Keratinocyte (primary cell): Measurements from ENCODE around the gene GSKIP. TPM values are rescaled to one million over a fixed set of nuclear protein-coding genes. Genes with fewer than 3 reads are reported as not detected.

Experiments used
- DNase-seq: peaks from one replicate; pipeline ENCODE4 v3.0.0-alpha.2; 2011; ENCODE audit warnings: low read depth, missing footprints, low spot score
- FAIRE-seq: peaks from 2 replicates; lab custom pipeline; 2011; peaks lifted over from hg19 to GRCh38; lab: Jason Lieb, UNC
- H2AFZ ChIP-seq: 2 replicates; pipeline ENCODE4 v1.6.0; 2012; ENCODE audit warnings: low read length, control low read depth, inconsistent platforms; ENCODE audit not compliant: control insufficient read depth
- H3K27ac ChIP-seq: 2 replicates; pipeline ENCODE4 v1.5.1; 2011; ENCODE audit warnings: low read length; ENCODE audit not compliant: control insufficient read depth, insufficient read depth
- H3K27me3 ChIP-seq: 3 replicates; pipeline ENCODE4 v1.6.0; 2011; ENCODE audit warnings: low read length; ENCODE audit not compliant: control insufficient read depth, insufficient read depth; ENCODE audit errors: extremely low read depth
- H3K36me3 ChIP-seq, 2 experiments: 2 replicates in 1 of 2; 3 replicates in 1 of 2; pipeline ENCODE4 v1.5.1; 2011; ENCODE audit warnings: low read length in 2 of 2, mild to moderate bottlenecking in 1 of 2; ENCODE audit not compliant: control insufficient read depth in 2 of 2, insufficient read depth in 2 of 2; ENCODE audit errors: extremely low read depth in 1 of 2
- H3K4me1 ChIP-seq: 3 replicates; pipeline ENCODE4 v1.5.1; 2011; ENCODE audit warnings: low read length; ENCODE audit not compliant: control insufficient read depth, insufficient read depth; ENCODE audit errors: extremely low read depth
- H3K4me2 ChIP-seq: 3 replicates; pipeline ENCODE4 v1.6.0; 2011; ENCODE audit warnings: low read depth, low read length; ENCODE audit not compliant: control insufficient read depth, insufficient read depth; ENCODE audit errors: extremely low read depth
- H3K4me3 ChIP-seq, 3 experiments: fragments of 200-600 bp in 1 of 3; sonication (generic) in 1 of 3; 2 replicates in 2 of 3; 3 replicates in 1 of 3; pipeline ENCODE4 v1.5.1; 2011 to 2016; ENCODE audit warnings: low read length in 3 of 3, mild to moderate bottlenecking in 3 of 3, control low read depth in 2 of 3, inconsistent platforms in 1 of 3, low read depth in 1 of 3, mixed read lengths in 1 of 3, mixed run types in 1 of 3, moderate library complexity in 1 of 3; ENCODE audit not compliant: control insufficient read depth in 2 of 3, insufficient read depth in 2 of 3; ENCODE audit errors: extremely low read depth in 1 of 3
- H3K79me2 ChIP-seq: 2 replicates; pipeline ENCODE4 v1.6.0; 2012; ENCODE audit warnings: low read length; ENCODE audit not compliant: control insufficient read depth, insufficient read depth
- H3K9ac ChIP-seq: 3 replicates; pipeline ENCODE4 v1.6.0; 2011; ENCODE audit warnings: low read length; ENCODE audit not compliant: control insufficient read depth, insufficient read depth; ENCODE audit errors: extremely low read depth
- H3K9me1 ChIP-seq: 3 replicates; pipeline ENCODE4 v1.6.0; 2011; ENCODE audit warnings: low read length; ENCODE audit not compliant: control insufficient read depth, insufficient read depth; ENCODE audit errors: extremely low read depth
- H3K9me3 ChIP-seq: 2 replicates; pipeline ENCODE4 v1.5.1; 2012; ENCODE audit warnings: low read depth, low read length; ENCODE audit not compliant: control insufficient read depth
- H4K20me1 ChIP-seq: 3 replicates; pipeline ENCODE4 v1.6.0; 2011; ENCODE audit warnings: low read length; ENCODE audit not compliant: control insufficient read depth, insufficient read depth; ENCODE audit errors: extremely low read depth
- EZH2 ChIP-seq: IDR thresholded peaks from one replicate; pipeline ENCODE4 v1.6.1; 2012; ENCODE audit warnings: inconsistent platforms, mild to moderate bottlenecking, low read length, moderate library complexity
- dilution Hi-C: fragments of 300-500 bp; cut with MboI; formaldehyde crosslinking; loops from one replicate; pipeline ENCODE4 v1.7.0; 2020; ENCODE audit warnings: low sequenced_read_pairs; ENCODE audit not compliant: extremely low pct_ligation_motif_present
- polyA plus RNA-seq, 5 experiments: library from polyadenylated mRNA; depleted of rRNA in 3 of 5; stranded (reverse) in 3 of 5; stranded (forward) in 1 of 5; unstranded in 1 of 5; fragments of >200 nt; gene quantifications; 1 replicate in 1 of 5; 2 replicates in 3 of 5; 3 replicates in 1 of 5; pipeline versions ENCODE4 v1.2.1 to v1.2.3, GENCODE V29; 2011 to 2012; ENCODE audit warnings: missing spikeins in 2 of 5, low read depth in 1 of 5, low replicate concordance in 1 of 5
- TF ChIP-seq, protein P1 (sequence below), 3 experiments: IDR thresholded peaks in 1 of 3; conservative IDR thresholded peaks in 1 of 3; optimal IDR thresholded peaks in 1 of 3; 2 replicates in 2 of 3; 3 replicates in 1 of 3; pipeline versions ENCODE3 to v1.5.1; 2011; ENCODE audit warnings: low read length in 3 of 3, mild to moderate bottlenecking in 3 of 3, moderate library complexity in 2 of 3, control low read depth in 1 of 3, inconsistent platforms in 1 of 3; ENCODE audit not compliant: insufficient read depth in 2 of 3; ENCODE audit errors: extremely low read depth in 1 of 3

GSKIP gene
- polyA plus RNA-seq, 1 donor (not counting 4 experiments of a cell fraction or from before 2014, with no cell fraction given), result 51.1 TPM

DNA sequence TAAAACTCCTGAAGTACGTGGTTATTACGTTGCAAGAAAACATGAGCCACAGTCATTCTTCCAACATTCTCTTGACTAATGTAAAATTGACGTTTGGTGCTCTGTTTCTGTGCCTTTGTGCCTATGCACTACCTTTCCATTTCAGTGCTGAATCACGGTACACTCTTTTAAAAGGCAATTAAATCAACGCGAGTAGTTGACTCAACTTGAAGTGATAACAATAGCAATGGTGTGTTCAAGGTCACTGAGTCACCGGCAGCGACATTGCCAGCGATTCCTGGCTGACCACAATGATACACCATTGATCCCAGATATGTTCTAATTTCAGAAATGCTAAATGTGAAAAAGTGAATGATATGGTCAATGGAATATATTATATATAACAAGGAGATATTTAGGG lies 46.4 kb downstream of the GSKIP start:
- FAIRE-seq, result no peak
- no peaks in the 10 kb centered on the region for H3K9me1 ChIP-seq
- no peaks in the 10 kb centered on the region for H4K20me1 ChIP-seq
- H3K4me1 ChIP-seq, result no peaks in the 10 kb centered on the region
- no peak overlapping the region for H3K9ac ChIP-seq
- H3K9me3 ChIP-seq, result no peaks in the 10 kb centered on the region
- TF ChIP-seq EZH2, result no peak
- TF ChIP-seq, protein P1, sequence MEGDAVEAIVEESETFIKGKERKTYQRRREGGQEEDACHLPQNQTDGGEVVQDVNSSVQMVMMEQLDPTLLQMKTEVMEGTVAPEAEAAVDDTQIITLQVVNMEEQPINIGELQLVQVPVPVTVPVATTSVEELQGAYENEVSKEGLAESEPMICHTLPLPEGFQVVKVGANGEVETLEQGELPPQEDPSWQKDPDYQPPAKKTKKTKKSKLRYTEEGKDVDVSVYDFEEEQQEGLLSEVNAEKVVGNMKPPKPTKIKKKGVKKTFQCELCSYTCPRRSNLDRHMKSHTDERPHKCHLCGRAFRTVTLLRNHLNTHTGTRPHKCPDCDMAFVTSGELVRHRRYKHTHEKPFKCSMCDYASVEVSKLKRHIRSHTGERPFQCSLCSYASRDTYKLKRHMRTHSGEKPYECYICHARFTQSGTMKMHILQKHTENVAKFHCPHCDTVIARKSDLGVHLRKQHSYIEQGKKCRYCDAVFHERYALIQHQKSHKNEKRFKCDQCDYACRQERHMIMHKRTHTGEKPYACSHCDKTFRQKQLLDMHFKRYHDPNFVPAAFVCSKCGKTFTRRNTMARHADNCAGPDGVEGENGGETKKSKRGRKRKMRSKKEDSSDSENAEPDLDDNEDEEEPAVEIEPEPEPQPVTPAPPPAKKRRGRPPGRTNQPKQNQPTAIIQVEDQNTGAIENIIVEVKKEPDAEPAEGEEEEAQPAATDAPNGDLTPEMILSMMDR (optimal IDR thresholded peaks at IDR 0.05 in 1 of 3, IDR thresholded peaks at IDR 0.05 in 1 of 3, conservative IDR thresholded peaks at IDR 0.05 in 1 of 3; ENCODE audit: extremely low read depth in 1 of 3, insufficient read depth in 2 of 3, low read length in 3 of 3), result no peak
- H2AFZ ChIP-seq, result no peak overlapping the region
- no peak for DNase-seq
- H3K4me3 ChIP-seq, result no peak overlapping the region
- dilution Hi-C loops, result no loop called here
- no peaks in the 10 kb centered on the region for H3K36me3 ChIP-seq
- no peaks in the 10 kb centered on the region for H3K27me3 ChIP-seq
- no peaks in the 10 kb centered on the region for H3K79me2 ChIP-seq
- no peak overlapping the region for H3K27ac ChIP-seq
- H3K4me2 ChIP-seq, result no peak overlapping the region

DNA sequence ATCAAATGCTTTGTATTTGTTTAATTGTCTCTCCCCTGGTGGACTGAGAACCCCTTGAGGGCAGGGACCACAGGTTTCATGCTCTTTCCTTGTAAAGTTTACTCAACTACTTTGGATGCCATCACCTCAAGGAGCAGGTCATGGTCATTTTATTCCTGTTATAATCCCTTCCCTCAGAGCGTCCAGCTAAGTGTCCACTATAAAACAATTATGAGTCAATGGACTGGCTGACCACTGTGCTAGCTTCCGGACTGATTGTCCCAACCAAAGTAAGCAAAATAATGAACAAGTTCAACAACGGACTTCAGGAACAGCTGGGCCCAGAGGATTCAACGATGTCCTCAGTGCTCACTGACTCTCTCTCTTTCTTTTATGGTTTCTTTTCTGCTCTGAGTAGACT lies 46.8 kb downstream of the GSKIP start:
- no peak overlapping the region for H3K4me2 ChIP-seq

More for the DNA sequence above, 46.8 kb downstream of the GSKIP start:
- no peak overlapping the region for H2AFZ ChIP-seq
- FAIRE-seq (no peak), DNase-seq (no peak)
- H3K79me2 ChIP-seq, result no peaks in the 10 kb centered on the region
- dilution Hi-C loops, result no loop called here
- H3K36me3 ChIP-seq, result no peaks in the 10 kb centered on the region
- TF ChIP-seq EZH2, result no peak
- TF ChIP-seq, protein P1 (optimal IDR thresholded peaks at IDR 0.05 in 1 of 3, IDR thresholded peaks at IDR 0.05 in 1 of 3, conservative IDR thresholded peaks at IDR 0.05 in 1 of 3; ENCODE audit: extremely low read depth in 1 of 3, insufficient read depth in 2 of 3, low read length in 3 of 3), result no peak
- H3K4me3 ChIP-seq, result no peak overlapping the region
- H3K27ac ChIP-seq, result no peak overlapping the region
- H3K4me1 ChIP-seq, result no peaks in the 10 kb centered on the region
- H3K27me3 ChIP-seq, result no peaks in the 10 kb centered on the region
- H4K20me1 ChIP-seq, result no peaks in the 10 kb centered on the region
- H3K9ac ChIP-seq, result no peak overlapping the region
- H3K9me1 ChIP-seq, result no peaks in the 10 kb centered on the region
- H3K9me3 ChIP-seq, result no peaks in the 10 kb centered on the region
